HCT116 (cell line): ENCODE measurements around the gene OR2L8. TPM values are rescaled to one million over a fixed set of nuclear protein-coding genes. Genes with fewer than 3 reads are reported as not detected.

Source experiments
- ATAC-seq: fragments of 200-7000 bp; cut with Tn5 transposase; 2 replicates; pipeline ENCODE4 v1.9.1; 2020; ENCODE audit warnings: mild to moderate bottlenecking, moderate library complexity
- BruUV-seq: library from RNA; stranded (reverse); fragments of 400-500 nt; replicated peaks from 2 replicates; lab custom pipeline; 2021; lab: Mats Ljungman, UMichigan
- CTCF ChIA-PET: fragments of 300-600 bp; sonication (Branson Sonifier 250); formaldehyde crosslinking; loops from one replicate; lab custom pipeline; 2021; ENCODE audit warnings: antibody characterized with exemption; lab: Charles Lee
- POLR2A ChIA-PET: fragments of 300-600, 350-600 bp; sonication (Branson Sonifier 250); formaldehyde crosslinking; loops from one replicate; lab custom pipeline; 2021; ENCODE audit warnings: antibody characterized with exemption; lab: Charles Lee
- RAD21 ChIA-PET, 2 experiments: fragments of 300-600 bp; sonication (Branson Sonifier 250); formaldehyde crosslinking; loops; one replicate each; lab custom pipeline; 2023; ENCODE audit warnings: low total read pairs in 2 of 2; ENCODE audit not compliant: uncharacterized antibody in 2 of 2, unreplicated experiment in 2 of 2, low non-redundant PET in 1 of 2; lab: Charles Lee
- DNase-seq: peaks from one replicate; pipeline ENCODE4 v3.0.0-alpha.2; 2010; ENCODE audit warnings: low read depth, low spot score
- H2AFZ ChIP-seq: fragments of 200-600 bp; shearing (Covaris generic), sonication (generic); 2 replicates; pipeline ENCODE4 v1.6.1; 2017; ENCODE audit warnings: low read depth, mixed run types, mixed read lengths, antibody characterized with exemption, low read length; ENCODE audit not compliant: poor library complexity, severe bottlenecking
- H3K27ac ChIP-seq: 2 replicates; pipeline ENCODE4 v1.5.1; 2012; ENCODE audit warnings: low read depth, low read length
- H3K27me3 ChIP-seq: fragments of 200-600 bp; sonication (generic); 2 replicates; pipeline ENCODE4 v1.6.1; 2016; ENCODE audit warnings: mixed run types, low read length, mixed read lengths; ENCODE audit not compliant: insufficient read depth
- H3K36me3 ChIP-seq, 2 experiments: fragments of 200-500 bp in 1 of 2; fragments of 200-600 bp in 1 of 2; sonication (Bioruptor generic) in 1 of 2; sonication (generic) in 1 of 2; 2 replicates each; pipeline versions ENCODE4 v1.5.1 to v1.6.1; 2014 to 2016; ENCODE audit warnings: low read length in 2 of 2, inconsistent platforms in 1 of 2, mixed read lengths in 1 of 2, mixed run types in 1 of 2; ENCODE audit not compliant: insufficient read depth in 2 of 2, control insufficient read depth in 1 of 2
- H3K4me1 ChIP-seq, 2 experiments: fragments of 200-600 bp in 1 of 2; sonication (generic) in 1 of 2; 2 replicates each; pipeline versions ENCODE4 v1.5.1 to v1.6.1; 2012 to 2017; ENCODE audit warnings: low read length in 2 of 2, inconsistent platforms in 1 of 2, mild to moderate bottlenecking in 1 of 2, mixed read lengths in 1 of 2, mixed run types in 1 of 2, moderate library complexity in 1 of 2; ENCODE audit not compliant: insufficient read depth in 2 of 2, control insufficient read depth in 1 of 2
- H3K4me2 ChIP-seq: fragments of 200-600 bp; sonication (generic); 2 replicates; pipeline ENCODE4 v1.6.1; 2017; ENCODE audit warnings: mixed run types, low read length, mixed read lengths
- H3K4me3 ChIP-seq, 2 experiments: fragments of 200-600 bp in 1 of 2; sonication (generic) in 1 of 2; replicated peaks in 1 of 2; 2 replicates each; pipeline ENCODE4 v1.5.1; 2011 to 2016; ENCODE audit warnings: low read length in 2 of 2, control low read depth in 1 of 2, low read depth in 1 of 2, mild to moderate bottlenecking in 1 of 2, mixed read lengths in 1 of 2, mixed run types in 1 of 2
- H3K79me2 ChIP-seq: fragments of 200-600 bp; sonication (generic); 2 replicates; pipeline ENCODE4 v1.6.1; 2017; ENCODE audit warnings: mild to moderate bottlenecking, mixed run types, low read length, moderate library complexity, mixed read lengths; ENCODE audit not compliant: insufficient read depth
- H3K9ac ChIP-seq: fragments of 200-600 bp; sonication (generic); 2 replicates; pipeline ENCODE4 v1.6.1; 2016; ENCODE audit warnings: low read length, mixed read lengths
- H3K9me2 ChIP-seq: fragments of 200-600 bp; sonication (generic), shearing (Covaris generic); 2 replicates; pipeline ENCODE4 v1.6.1; 2017; ENCODE audit warnings: mixed run types, mild to moderate bottlenecking, moderate library complexity; ENCODE audit not compliant: insufficient read depth
- H3K9me3 ChIP-seq, 2 experiments: fragments of 200-500 bp in 1 of 2; fragments of 200-600 bp in 1 of 2; sonication (Bioruptor generic) in 1 of 2; sonication (generic) in 1 of 2; 2 replicates each; pipeline ENCODE4 v1.6.1; 2014 to 2017; ENCODE audit warnings: low read length in 2 of 2, mixed read lengths in 2 of 2, inconsistent platforms in 1 of 2, low read depth in 1 of 2, mild to moderate bottlenecking in 1 of 2, mixed run types in 1 of 2, moderate library complexity in 1 of 2; ENCODE audit not compliant: control insufficient read depth in 1 of 2, insufficient read depth in 1 of 2
- H4K20me1 ChIP-seq: fragments of 200-600 bp; sonication (generic), shearing (Covaris generic); 2 replicates; pipeline ENCODE4 v1.6.1; 2017; ENCODE audit warnings: mixed run types, mild to moderate bottlenecking, moderate library complexity; ENCODE audit not compliant: insufficient read depth
- ATF3 ChIP-seq: IDR thresholded peaks from 2 replicates; pipeline ENCODE4 v1.6.1; 2012
- CTCF ChIP-seq, 3 experiments: fragments of 200-600 bp in 1 of 3; sonication (generic) in 1 of 3; IDR thresholded peaks in 2 of 3; conservative IDR thresholded peaks in 1 of 3; 2 replicates each; pipeline ENCODE4 v1.5.1; 2012 to 2017; ENCODE audit warnings: low read depth in 2 of 3, low read length in 2 of 3, antibody characterized with exemption in 1 of 3, borderline replicate concordance in 1 of 3, control low read depth in 1 of 3, mild to moderate bottlenecking in 1 of 3, mixed read lengths in 1 of 3, mixed run types in 1 of 3, moderate library complexity in 1 of 3; ENCODE audit not compliant: insufficient read depth in 1 of 3
- ELF1 ChIP-seq: IDR thresholded peaks from 2 replicates; pipeline ENCODE4 v1.6.1; 2012; ENCODE audit warnings: low read depth, borderline replicate concordance
- EZH2 ChIP-seq: fragments of 200-600 bp; sonication (generic); IDR thresholded peaks from 2 replicates; pipeline ENCODE4 v1.6.1; 2017; ENCODE audit warnings: antibody characterized with exemption, mixed run types
- POLR2A ChIP-seq: IDR thresholded peaks from 2 replicates; pipeline ENCODE4 v1.7.0; 2011; ENCODE audit warnings: borderline replicate concordance; ENCODE audit not compliant: insufficient read depth, insufficient read length; ENCODE audit errors: extremely low read depth
- POLR2AphosphoS5 ChIP-seq: IDR thresholded peaks from 2 replicates; pipeline ENCODE4 v1.6.1; 2011; ENCODE audit warnings: mild to moderate bottlenecking, low read depth, low read length, moderate library complexity
- SIN3A ChIP-seq: IDR thresholded peaks from 2 replicates; pipeline ENCODE4 v1.6.1; 2012; ENCODE audit warnings: low read depth
- SRF ChIP-seq: IDR thresholded peaks from 2 replicates; pipeline ENCODE4 v1.6.1; 2012; ENCODE audit warnings: low read depth
- YY1 ChIP-seq: IDR thresholded peaks from 2 replicates; pipeline ENCODE4 v1.6.1; 2011; ENCODE audit warnings: low read length, low read depth, moderate library complexity, mild to moderate bottlenecking; ENCODE audit not compliant: insufficient replicate concordance; ENCODE audit errors: extremely low read depth
- ZFX ChIP-seq: fragments of 450-650 bp; IDR thresholded peaks from 2 replicates; pipeline ENCODE4 v1.6.1; 2017
- intact Hi-C: fragments of 100-400 bp; cut with micrococcal nuclease; formaldehyde crosslinking; loops from 2 replicates; pipeline ENCODE4 v1.10.0; 2022
- total RNA-seq: library from RNA; stranded (reverse); gene quantifications from one replicate; pipeline ENCODE4 v1.2.1, GENCODE V29; 2021; ENCODE audit not compliant: unreplicated experiment
- TF ChIP-seq, protein P1 (sequence below): IDR thresholded peaks from 2 replicates; pipeline ENCODE4 v1.6.1; 2012

Gene OR2L8
- total RNA-seq, 1 experiment from 2014 or later: not detected

GRCh38 chr1:247935781-247936180 lies 12.9 kb upstream of the OR2L8 start:
- Histone ChIP-seq H4K20me1 (no peaks in the 10 kb centered on the region), H3K4me1 (no peaks in the 10 kb centered on the region)
- no peak for ATAC-seq
- RAD21 ChIA-PET: no interaction called here
- TF ChIP-seq CTCF (IDR thresholded peaks at IDR 0.05 in 2 of 3, conservative IDR thresholded peaks at IDR 0.05 in 1 of 3; ENCODE audit: borderline replicate concordance in 1 of 3, insufficient read depth in 1 of 3, low read depth in 2 of 3, low read length in 2 of 3) (no peak), EZH2 (no peak), POLR2AphosphoS5 (no peak), SIN3A (no peak)
- TF ChIP-seq, protein P1, sequence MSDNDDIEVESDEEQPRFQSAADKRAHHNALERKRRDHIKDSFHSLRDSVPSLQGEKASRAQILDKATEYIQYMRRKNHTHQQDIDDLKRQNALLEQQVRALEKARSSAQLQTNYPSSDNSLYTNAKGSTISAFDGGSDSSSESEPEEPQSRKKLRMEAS: no peak
- TF ChIP-seq, all 23 proteins: peak for 0
- POLR2A ChIA-PET: no interaction called here
- H3K9ac ChIP-seq: no peak overlapping the region
- CTCF ChIA-PET: no interaction called here
- H3K36me3 ChIP-seq: no peaks in the 10 kb centered on the region
- H3K79me2 ChIP-seq: no peaks in the 10 kb centered on the region
- no peak overlapping the region for H3K4me2 ChIP-seq
- intact Hi-C loops: no loop called here
- DNase-seq: no peak
- H3K9me2 ChIP-seq: no peaks in the 10 kb centered on the region
- no peak overlapping the region for H3K27ac ChIP-seq
- no peak overlapping the region for H3K4me3 ChIP-seq
- no peaks in the 10 kb centered on the region for H3K27me3 ChIP-seq
- peaks cover 0 to 5% of the 10 kb centered on the region in 2 experiments; a peak in 1 of 4 replicates for H3K9me3 ChIP-seq
- no peak overlapping the region for H2AFZ ChIP-seq
- no TSS peak for BruUV-seq

DNA sequence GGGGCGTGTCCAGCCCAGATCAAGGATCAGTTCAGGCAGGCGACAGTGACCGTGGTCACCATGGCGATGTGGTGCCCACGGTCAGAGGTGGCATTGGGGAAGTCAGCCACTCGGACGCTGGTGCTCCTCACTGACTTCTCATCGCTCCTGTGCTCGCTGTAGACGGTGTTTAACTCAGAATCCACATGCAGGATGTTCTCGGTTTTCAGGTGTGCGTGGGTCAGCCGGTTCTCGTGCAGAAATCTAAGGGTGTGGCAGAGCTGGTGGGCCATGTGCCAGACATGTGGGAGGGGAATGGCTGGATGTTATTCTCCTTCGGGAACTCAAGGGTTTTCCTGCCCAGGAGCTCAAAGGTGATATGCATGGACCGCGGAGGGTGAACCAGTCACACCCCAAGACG lies 12.2 kb upstream of the OR2L8 start:
- no peak overlapping the region for H3K4me3 ChIP-seq
- POLR2A ChIA-PET: no interaction called here
- H3K9ac ChIP-seq: no peak overlapping the region
- H3K36me3 ChIP-seq: no peaks in the 10 kb centered on the region
- no peak for ATAC-seq
- H3K4me2 ChIP-seq: no peak overlapping the region
- RAD21 ChIA-PET: no interaction called here
- BruUV-seq: no TSS peak
- H3K9me2 ChIP-seq: no peaks in the 10 kb centered on the region
- H3K79me2 ChIP-seq: no peaks in the 10 kb centered on the region
- no peak overlapping the region for H3K27ac ChIP-seq
- intact Hi-C loops: no loop called here
- peaks cover 0 to 5% of the 10 kb centered on the region in 2 experiments; a peak in 1 of 4 replicates for H3K9me3 ChIP-seq
- CTCF ChIA-PET: no interaction called here
- H3K27me3 ChIP-seq: no peaks in the 10 kb centered on the region
- H3K4me1 ChIP-seq: no peaks in the 10 kb centered on the region
- no peak for DNase-seq
- no peak overlapping the region for H2AFZ ChIP-seq
- TF ChIP-seq ZFX: no peak
- TF ChIP-seq ELF1: no peak
- TF ChIP-seq, protein P1: no peak
- TF ChIP-seq POLR2AphosphoS5: no peak
- no peak for TF ChIP-seq YY1
- no peak for TF ChIP-seq SRF
- no peak for TF ChIP-seq ATF3
- TF ChIP-seq SIN3A: no peak
- no peak for TF ChIP-seq POLR2A
- H4K20me1 ChIP-seq: no peaks in the 10 kb centered on the region
